Measurements from ENCODE around the gene GBX1. TPM values are rescaled to one million over a fixed set of nuclear protein-coding genes. Genes with fewer than 3 reads are reported as not detected.

GBX1 gene
- total RNA-seq, 1 experiment from 2014 or later, result not detected

DNA sequence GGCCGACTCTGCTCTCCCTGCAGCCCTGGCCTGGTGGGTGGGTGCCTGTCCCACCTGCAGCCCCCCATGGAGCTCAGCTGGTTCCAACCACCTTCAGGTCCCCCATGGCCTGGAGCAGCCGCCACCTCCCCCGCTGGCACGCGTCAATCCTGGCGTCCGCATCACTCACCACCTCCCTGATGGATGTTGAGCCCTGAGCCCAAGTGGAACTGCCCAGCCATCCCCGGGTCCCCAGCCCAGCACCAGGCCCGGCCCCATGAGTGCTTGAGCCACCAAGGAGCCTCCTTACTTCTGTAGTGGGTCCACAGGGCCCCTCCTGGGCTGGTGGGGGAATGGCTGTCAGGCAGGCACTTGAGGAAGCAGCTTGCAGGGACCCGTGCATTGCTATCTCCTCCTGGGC is 66.6 kb downstream of the GBX1 start:
- Histone ChIP-seq H3K4me1 (ENCODE audit: low read length) (no peaks in the 10 kb centered on the region), H3K9me2 (replicated peaks; ENCODE audit: insufficient read depth, low read length) (no peaks in the 10 kb centered on the region), H3K9ac (ENCODE audit: low read length) (no peak overlapping the region), H3K9me3 (ENCODE audit: low read length) (no peaks in the 10 kb centered on the region), H3K4me3 (ENCODE audit: low read length) (no peak overlapping the region), H3K36me3 (ENCODE audit: insufficient read depth, low read length) (no peaks in the 10 kb centered on the region), H4K20me1 (ENCODE audit: insufficient read depth, low read depth, low read length) (no peaks in the 10 kb centered on the region), H2AFZ (ENCODE audit: low read length) (no peak overlapping the region), H3K27me3 (ENCODE audit: low read length) (no peaks in the 10 kb centered on the region), H3K79me2 (ENCODE audit: low read length) (no peaks in the 10 kb centered on the region), H3K4me2 (ENCODE audit: low read depth, low read length, poor library complexity, severe bottlenecking) (no peak overlapping the region), H3K27ac (ENCODE audit: low read length) (no peak overlapping the region)
- no peak for DNase-seq

DNA sequence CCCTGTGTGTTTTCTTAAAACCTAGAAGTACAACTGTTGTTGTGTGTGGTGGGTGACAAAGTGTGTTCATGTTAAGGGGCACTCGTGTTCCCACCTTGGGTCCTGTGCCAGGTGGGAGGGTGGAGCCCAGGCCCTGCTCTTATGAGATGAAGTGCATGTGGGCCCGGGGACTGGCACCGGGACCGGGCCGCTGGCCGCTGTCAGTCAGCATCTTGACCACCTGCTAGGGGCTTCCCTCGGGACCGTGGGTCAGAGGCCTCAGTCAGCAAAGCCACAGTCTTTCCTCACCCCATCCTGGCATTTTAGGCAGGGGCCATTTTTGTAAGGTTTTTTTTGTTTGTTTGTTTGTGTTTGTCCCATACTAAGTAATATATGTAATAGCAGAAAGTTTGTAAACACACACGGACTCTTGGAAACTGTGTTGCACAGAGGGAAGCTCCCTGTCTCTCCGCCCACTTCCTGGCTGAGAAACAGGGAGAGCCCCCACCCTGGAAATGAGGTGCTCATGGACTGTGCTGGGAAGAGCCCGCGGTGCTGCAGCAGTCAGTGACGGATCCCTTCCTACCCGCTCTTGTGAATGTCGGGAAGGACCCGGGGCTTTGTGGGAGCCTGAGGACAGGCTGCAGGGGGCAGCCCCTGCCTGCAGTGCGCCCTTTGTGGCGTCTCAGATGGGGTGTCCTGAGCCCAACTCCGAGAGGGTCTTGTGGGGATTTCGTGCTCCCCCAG is 67.8 kb downstream of the GBX1 start:
- no peak overlapping the region for H3K4me2 ChIP-seq (ENCODE audit: low read depth, low read length, poor library complexity, severe bottlenecking)
- H3K27me3 ChIP-seq (ENCODE audit: low read length), result no peaks in the 10 kb centered on the region
- DNase-seq, result no peak
- no peak overlapping the region for H3K9ac ChIP-seq (ENCODE audit: low read length)
- H2AFZ ChIP-seq (ENCODE audit: low read length), result no peak overlapping the region
- H3K79me2 ChIP-seq (ENCODE audit: low read length), result no peaks in the 10 kb centered on the region
- no peaks in the 10 kb centered on the region for H4K20me1 ChIP-seq (ENCODE audit: insufficient read depth, low read depth, low read length)
- no peak overlapping the region for H3K27ac ChIP-seq (ENCODE audit: low read length)
- H3K4me3 ChIP-seq (ENCODE audit: low read length), result no peak overlapping the region
- no peaks in the 10 kb centered on the region for H3K9me2 ChIP-seq (replicated peaks; ENCODE audit: insufficient read depth, low read length)
- H3K4me1 ChIP-seq (ENCODE audit: low read length), result no peaks in the 10 kb centered on the region
- H3K9me3 ChIP-seq (ENCODE audit: low read length), result no peaks in the 10 kb centered on the region
- H3K36me3 ChIP-seq (ENCODE audit: insufficient read depth, low read length), result no peaks in the 10 kb centered on the region

Other genes with a start within 250 kb of the GBX1 start
- 0.11 and 0.22 TPM in 2 replicates for gene KCNH2, start 189.4 kb downstream of the GBX1 start, total RNA-seq (2014; rRNA removed; shearing (Covaris generic); ENCODE audit: low replicate concordance)
- 59.8 and 62.5 TPM in 2 replicates for gene NOS3, start 176.7 kb downstream of the GBX1 start, total RNA-seq (2014; rRNA removed; shearing (Covaris generic); ENCODE audit: low replicate concordance)
- 0.78 and 1.6 TPM in 2 replicates for gene ATG9B, start 143.2 kb downstream of the GBX1 start, total RNA-seq (2014; rRNA removed; shearing (Covaris generic); ENCODE audit: low replicate concordance)
- 19.0 and 27.1 TPM in 2 replicates for gene ABCB8, start 139.2 kb downstream of the GBX1 start, total RNA-seq (2014; rRNA removed; shearing (Covaris generic); ENCODE audit: low replicate concordance)
- 4.5 and 6.2 TPM in 2 replicates for gene ASIC3, start 119.2 kb downstream of the GBX1 start, total RNA-seq (2014; rRNA removed; shearing (Covaris generic); ENCODE audit: low replicate concordance)
- gene CDK5, start 109.8 kb downstream of the GBX1 start, total RNA-seq (2014; rRNA removed; shearing (Covaris generic); ENCODE audit: low replicate concordance), result 13.6 and 33.0 TPM in 2 replicates
- 35.1 and 113 TPM in 2 replicates for gene SLC4A2, start 108.1 kb downstream of the GBX1 start, total RNA-seq (2014; rRNA removed; shearing (Covaris generic); ENCODE audit: low replicate concordance)
- 48.8 and 127 TPM in 2 replicates for gene FASTK, start 86.9 kb downstream of the GBX1 start, total RNA-seq (2014; rRNA removed; shearing (Covaris generic); ENCODE audit: low replicate concordance)
- gene TMUB1, start 84.2 kb downstream of the GBX1 start, total RNA-seq (2014; rRNA removed; shearing (Covaris generic); ENCODE audit: low replicate concordance), result 30.9 and 56.4 TPM in 2 replicates
- 0.18 and 1.6 TPM in 2 replicates for gene AGAP3, start 81.2 kb downstream of the GBX1 start, total RNA-seq (2014; rRNA removed; shearing (Covaris generic); ENCODE audit: low replicate concordance)
- not detected in 2 replicates for gene ASB10, start 19.6 kb upstream of the GBX1 start, total RNA-seq (2014; rRNA removed; shearing (Covaris generic); ENCODE audit: low replicate concordance)
- not detected in 2 replicates for gene H2BK1, start 42.8 kb upstream of the GBX1 start, total RNA-seq (2014; rRNA removed; shearing (Covaris generic); ENCODE audit: low replicate concordance)
- 31.2 and 48.6 TPM in 2 replicates for gene ABCF2, start 59.5 kb upstream of the GBX1 start, total RNA-seq (2014; rRNA removed; shearing (Covaris generic); ENCODE audit: low replicate concordance)
- 24.7 and 33.2 TPM in 2 replicates for gene CHPF2, start 64.8 kb upstream of the GBX1 start, total RNA-seq (2014; rRNA removed; shearing (Covaris generic); ENCODE audit: low replicate concordance)
- 3.2 and 8.7 TPM in 2 replicates for gene SMARCD3, start 81.0 kb upstream of the GBX1 start, total RNA-seq (2014; rRNA removed; shearing (Covaris generic); ENCODE audit: low replicate concordance)
- 40.0 and 53.0 TPM in 2 replicates for gene NUB1, start 174.1 kb upstream of the GBX1 start, total RNA-seq (2014; rRNA removed; shearing (Covaris generic); ENCODE audit: low replicate concordance)
- gene WDR86, start 242.3 kb upstream of the GBX1 start, total RNA-seq (2014; rRNA removed; shearing (Covaris generic); ENCODE audit: low replicate concordance), result not detected in 2 replicates

All from Karpas-422 (cell line).